GM12801 (cell line): ENCODE data around the gene P2RX5.

ENCODE experiments used
- TF ChIP-seq, protein P1 (sequence below): IDR thresholded peaks from one replicate; pipeline ENCODE4 v1.5.1; 2011; ENCODE audit warnings: control low read depth; ENCODE audit not compliant: insufficient read length; ENCODE audit errors: extremely low read depth

P2RX5 gene

DNA sequence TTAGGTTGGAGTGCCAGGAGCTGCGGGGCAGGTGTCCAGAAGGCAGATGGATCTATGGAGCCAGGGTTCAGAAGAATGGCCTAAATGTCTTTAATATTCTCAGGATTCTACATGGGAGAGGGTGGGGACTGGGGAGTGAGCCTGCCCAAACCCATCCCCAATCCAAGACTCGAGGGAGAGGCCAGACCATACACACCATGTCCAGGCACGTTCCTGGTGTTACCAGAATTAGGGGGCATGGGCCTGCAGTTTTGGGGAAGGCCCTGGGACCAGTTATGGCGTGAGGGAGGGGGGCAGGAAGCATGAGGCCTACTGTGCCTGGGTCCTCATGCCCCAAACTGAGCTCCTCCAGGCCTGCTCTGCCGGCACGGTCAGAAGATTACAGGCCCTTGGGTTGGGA, 29.4 kb downstream of the P2RX5 start:
- TF ChIP-seq, protein P1, sequence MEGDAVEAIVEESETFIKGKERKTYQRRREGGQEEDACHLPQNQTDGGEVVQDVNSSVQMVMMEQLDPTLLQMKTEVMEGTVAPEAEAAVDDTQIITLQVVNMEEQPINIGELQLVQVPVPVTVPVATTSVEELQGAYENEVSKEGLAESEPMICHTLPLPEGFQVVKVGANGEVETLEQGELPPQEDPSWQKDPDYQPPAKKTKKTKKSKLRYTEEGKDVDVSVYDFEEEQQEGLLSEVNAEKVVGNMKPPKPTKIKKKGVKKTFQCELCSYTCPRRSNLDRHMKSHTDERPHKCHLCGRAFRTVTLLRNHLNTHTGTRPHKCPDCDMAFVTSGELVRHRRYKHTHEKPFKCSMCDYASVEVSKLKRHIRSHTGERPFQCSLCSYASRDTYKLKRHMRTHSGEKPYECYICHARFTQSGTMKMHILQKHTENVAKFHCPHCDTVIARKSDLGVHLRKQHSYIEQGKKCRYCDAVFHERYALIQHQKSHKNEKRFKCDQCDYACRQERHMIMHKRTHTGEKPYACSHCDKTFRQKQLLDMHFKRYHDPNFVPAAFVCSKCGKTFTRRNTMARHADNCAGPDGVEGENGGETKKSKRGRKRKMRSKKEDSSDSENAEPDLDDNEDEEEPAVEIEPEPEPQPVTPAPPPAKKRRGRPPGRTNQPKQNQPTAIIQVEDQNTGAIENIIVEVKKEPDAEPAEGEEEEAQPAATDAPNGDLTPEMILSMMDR: no peak

DNA sequence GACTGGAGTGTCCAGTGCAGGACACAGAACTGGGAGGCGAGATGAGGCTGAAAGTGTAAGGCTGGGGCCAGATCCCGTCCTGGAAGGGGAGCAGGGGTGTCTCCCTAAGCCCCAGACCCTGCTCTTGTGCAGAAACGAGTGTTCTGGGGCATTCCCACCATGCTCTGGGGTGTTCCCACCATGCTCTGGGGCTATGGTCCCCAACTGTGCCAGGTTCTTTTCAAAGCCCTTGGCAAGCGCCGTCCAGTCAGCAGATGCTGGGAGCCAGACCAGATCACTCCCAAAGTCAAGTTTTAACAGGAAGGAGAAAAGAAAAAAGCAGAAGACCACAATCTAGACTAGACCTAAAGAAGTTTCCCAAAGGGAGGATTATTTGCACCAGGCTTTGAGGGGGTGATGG, 30.1 kb downstream of the P2RX5 start:
- TF ChIP-seq, protein P1: no peak

DNA sequence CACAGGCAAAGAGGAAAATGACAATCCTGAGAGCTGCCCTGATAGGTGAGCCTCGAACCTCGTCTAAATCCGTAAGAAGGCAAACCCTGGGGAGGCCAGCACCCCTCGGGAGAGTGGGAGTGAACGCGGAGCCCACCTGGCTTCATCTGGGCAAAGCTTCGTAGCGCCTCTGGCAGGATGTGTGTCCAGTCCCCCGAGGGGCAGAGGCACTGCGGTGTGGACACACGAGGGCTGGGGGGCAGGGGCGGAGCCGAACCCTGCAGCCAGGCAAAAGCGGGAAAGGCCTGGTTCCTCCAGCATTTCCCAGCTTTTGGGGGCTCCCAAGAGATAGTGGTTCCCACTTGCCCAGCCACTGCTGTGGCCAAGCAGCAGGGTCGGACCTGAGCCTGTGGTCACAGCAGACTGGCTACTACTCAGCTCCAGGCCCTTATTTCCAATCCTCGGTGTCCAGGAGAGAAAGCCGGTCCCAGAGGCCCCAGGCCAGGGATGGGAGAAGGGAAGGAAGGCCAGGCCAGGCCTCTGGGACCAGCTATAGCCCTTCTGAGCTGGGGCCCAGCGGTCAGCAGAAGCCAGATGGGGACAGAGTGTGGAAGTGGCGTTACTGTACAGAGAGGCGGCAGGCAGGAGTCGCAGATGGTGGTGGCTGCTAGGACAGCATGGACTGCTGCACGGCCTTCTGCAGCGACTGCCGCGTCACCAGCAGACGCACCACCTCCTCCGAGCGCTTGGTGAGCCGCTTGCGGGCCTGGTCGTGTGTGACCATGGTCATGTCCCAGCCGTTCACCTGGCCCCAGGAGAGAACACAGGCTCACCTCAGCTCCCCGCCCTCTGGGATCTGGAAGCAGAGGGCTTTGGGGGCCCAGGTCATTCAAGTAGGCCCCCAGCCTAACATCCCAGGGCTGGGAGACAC, 32.6 kb downstream of the P2RX5 start:
- TF ChIP-seq, protein P1: no peak

DNA sequence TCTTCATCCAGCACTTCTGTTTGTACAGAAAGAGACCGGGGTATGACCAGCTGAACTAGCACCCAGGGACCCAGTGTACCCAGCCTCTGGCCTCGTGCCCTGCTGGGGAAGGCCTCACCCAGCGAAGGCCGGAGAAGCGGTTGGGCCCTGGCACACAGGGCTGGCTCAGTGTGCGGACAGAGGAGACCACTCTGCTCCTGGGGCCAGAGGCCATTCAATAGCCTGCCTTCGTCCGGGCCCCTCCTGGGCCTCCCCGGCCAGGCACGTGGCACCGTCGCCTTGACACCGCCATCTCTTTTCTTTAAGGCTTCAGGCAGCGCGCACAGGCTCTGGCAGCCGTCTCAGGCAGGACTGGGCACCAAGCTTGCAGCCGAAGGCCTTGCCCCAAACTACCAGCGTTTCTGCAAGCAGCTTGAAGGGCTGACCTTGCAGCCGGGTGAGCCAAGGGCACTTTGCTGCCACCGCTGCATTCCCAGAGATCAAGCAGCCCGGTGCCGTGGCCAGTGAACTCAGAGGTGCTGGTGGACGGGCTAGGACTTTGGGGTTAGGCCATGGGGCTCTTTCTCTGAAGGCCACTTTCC, 35.6 kb downstream of the P2RX5 start:
- TF ChIP-seq, protein P1: no peak

DNA sequence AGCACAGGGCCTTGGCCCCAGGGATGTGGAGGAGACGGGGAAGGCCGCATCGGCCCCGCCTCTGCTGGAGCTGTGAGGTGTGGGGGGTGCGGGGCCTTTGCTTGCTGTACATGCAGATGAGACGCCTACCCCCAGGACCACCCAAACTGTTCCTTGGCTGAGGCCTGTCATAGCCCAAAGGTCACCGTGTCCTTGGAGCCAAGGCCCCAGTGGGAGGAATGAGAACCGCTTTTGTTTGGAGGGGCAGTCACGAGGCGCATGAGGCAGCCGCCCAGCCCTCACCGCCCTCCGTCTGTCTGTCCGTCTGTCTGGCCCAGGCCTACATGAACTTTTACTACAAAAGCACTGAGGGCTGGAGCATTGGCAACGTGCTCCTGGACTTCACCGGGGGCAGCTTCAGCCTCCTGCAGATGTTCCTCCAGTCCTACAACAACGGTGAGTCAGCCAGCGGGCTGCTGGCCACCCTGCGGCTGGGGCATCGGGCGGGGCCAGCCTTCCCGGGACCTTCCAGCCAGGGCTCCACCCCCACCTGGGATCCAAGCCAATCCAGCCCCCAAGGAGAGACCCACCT, 36.3 kb downstream of the P2RX5 start:
- TF ChIP-seq, protein P1: no peak

DNA sequence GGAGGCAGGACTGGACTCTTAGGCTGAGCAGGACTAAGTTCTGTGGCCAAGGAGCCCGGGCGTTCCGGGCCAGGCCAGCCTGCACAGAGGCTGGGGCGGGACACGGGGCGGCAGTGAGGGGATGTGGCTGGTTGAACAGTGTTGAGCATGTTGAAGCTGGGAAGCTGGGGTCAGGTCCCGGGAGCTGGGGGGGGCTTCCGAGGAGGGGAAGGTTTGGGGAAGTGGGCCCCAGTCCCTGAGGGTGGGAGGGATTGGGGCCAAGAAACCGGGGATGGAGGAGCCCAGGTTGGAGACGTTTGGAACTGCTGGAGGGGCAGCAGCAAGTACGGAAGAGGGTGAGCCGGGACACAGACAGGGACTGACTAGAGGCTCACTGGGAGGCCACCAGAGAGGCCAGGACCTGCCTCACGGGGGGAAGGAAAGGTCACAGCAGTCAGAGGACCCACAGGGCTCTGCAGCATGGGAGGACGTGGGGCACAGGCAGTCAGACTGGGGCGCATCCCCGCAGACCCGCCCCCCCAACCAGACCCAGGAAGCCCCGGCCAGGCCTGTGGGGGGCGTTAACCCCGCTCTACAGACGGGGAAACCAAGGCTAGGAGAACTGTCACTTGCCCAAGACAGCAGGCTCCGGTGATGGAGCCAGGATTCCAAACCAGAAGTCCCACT, 37.0 kb downstream of the P2RX5 start:
- TF ChIP-seq, protein P1: no peak
